ENCODE measurements around the gene FLNC.

The FLNC gene

DNA sequence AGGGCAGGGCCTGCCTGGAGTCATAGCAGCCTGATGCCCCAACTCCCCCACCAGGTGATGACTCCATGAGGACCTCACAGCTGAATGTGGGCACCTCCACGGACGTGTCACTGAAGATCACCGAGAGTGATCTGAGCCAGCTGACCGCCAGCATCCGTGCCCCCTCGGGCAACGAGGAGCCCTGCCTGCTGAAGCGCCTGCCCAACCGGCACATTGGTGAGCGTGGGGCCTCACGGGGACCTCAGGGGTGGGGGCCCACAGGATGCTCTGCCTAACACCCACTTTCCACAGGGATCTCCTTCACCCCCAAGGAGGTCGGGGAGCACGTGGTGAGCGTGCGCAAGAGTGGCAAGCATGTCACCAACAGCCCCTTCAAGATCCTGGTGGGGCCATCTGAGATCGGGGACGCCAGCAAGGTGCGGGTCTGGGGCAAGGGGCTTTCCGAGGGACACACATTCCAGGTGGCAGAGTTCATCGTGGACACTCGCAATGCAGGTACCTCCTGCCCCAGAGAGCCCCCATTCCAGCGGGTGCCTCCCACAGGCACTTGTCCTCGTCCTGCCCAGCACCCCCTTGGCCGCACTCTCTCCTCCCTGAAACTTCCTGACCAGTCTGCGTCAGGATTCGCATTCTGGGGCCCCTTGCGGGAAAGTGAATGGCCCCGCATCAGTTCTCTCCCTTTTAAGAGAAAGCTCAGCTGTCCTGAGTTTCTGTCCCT lies 22.5 kb downstream of the FLNC start:
- no peak for DNase-seq
- TF ChIP-seq GATA1 (IDR thresholded peaks at IDR 0.05; ENCODE audit: low read depth, low read length) (no peak), POLR2A (IDR thresholded peaks at IDR 0.05; ENCODE audit: low read length) (no peak)

DNA sequence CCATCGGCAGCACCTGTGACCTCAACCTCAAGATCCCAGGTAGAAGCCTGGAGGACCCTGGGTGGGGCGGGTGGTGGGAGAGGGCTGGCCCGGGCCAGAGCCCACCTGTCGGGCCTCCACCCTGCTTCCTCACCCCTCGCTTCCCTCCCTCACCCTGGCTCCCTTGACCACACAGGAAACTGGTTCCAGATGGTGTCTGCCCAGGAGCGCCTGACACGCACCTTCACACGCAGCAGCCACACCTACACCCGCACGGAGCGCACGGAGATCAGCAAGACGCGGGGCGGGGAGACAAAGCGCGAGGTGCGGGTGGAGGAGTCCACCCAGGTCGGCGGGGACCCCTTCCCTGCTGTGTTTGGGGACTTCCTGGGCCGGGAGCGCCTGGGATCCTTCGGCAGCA lies 23.6 kb downstream of the FLNC start:
- no peak for DNase-seq
- no peak for TF ChIP-seq GATA1 (IDR thresholded peaks at IDR 0.05; ENCODE audit: low read depth, low read length)
- no peak for TF ChIP-seq POLR2A (IDR thresholded peaks at IDR 0.05; ENCODE audit: low read length)

DNA sequence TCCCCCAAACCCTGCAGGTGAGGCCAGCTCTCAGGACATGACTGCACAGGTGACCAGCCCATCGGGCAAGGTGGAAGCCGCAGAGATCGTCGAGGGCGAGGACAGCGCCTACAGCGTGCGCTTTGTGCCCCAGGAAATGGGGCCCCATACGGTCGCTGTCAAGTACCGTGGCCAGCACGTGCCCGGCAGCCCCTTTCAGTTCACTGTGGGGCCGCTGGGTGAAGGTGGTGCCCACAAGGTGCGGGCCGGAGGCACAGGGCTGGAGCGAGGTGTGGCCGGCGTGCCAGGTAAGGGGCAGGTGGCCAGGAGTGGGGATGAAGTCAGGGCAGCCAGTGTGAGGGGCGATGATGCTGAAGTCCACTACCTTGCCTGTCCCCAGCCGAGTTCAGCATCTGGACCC lies 24.2 kb downstream of the FLNC start:
- no peak for DNase-seq
- TF ChIP-seq POLR2A (IDR thresholded peaks at IDR 0.05; ENCODE audit: low read length) (no peak), GATA1 (IDR thresholded peaks at IDR 0.05; ENCODE audit: low read depth, low read length) (no peak)

DNA sequence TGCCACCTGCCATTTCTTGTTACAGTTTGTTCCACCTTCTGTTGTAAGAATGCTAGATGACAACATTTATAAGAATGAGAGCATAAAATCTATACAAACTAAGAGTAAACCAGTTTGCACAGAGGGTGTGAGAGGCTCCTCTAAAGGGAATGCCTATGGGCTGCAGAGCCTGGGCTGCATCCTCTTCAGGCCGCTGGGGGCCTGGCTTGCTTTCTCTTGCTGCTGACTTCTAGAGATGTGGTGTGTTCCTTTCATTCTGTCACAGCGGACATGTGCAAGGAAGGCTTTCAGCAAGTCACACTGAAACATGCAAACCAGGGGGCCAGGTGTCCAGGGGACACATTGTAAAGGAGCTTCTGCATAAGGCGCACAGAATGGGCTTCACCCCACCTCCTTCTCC lies 25.4 kb downstream of the FLNC start:
- TF ChIP-seq POLR2A (IDR thresholded peaks at IDR 0.05; ENCODE audit: low read length), result no peak
- no peak for TF ChIP-seq GATA1 (IDR thresholded peaks at IDR 0.05; ENCODE audit: low read depth, low read length)
- no peak for DNase-seq

DNA sequence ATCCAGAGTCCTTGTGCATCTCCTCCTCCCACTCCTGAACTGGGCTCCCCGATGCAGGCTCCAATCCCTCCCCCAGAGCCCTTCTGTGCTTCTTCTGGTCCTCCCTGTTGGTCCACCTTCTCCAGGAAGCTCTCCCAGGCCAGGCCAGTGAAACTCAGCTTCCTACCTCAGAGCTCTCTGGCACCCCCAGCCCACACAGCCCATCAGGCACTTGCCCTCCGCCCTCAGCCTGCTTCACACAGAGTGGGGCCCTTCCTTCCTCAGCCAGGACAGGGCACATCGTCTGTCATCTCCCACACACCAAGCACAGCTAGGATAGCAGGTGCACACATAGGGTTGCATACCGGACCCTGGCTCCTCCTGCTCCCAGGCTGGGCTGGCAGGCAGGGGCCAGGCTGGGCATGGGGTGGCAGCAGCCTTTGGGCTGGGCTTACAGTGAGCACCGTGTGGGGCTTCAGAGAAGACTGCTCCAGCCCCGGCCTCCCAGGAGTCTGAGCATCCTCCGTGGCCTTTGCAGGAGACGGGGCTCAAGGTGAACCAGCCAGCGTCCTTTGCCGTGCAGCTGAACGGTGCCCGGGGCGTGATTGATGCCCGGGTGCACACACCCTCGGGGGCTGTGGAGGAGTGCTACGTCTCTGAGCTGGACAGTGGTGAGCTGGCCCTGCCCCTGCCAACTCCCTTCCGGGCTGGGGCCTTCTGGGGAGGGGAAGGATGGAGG lies 26.0 kb downstream of the FLNC start:
- no peak for TF ChIP-seq POLR2A (IDR thresholded peaks at IDR 0.05; ENCODE audit: low read length)
- TF ChIP-seq GATA1 (IDR thresholded peaks at IDR 0.05; ENCODE audit: low read depth, low read length), result no peak
- no peak for DNase-seq

DNA sequence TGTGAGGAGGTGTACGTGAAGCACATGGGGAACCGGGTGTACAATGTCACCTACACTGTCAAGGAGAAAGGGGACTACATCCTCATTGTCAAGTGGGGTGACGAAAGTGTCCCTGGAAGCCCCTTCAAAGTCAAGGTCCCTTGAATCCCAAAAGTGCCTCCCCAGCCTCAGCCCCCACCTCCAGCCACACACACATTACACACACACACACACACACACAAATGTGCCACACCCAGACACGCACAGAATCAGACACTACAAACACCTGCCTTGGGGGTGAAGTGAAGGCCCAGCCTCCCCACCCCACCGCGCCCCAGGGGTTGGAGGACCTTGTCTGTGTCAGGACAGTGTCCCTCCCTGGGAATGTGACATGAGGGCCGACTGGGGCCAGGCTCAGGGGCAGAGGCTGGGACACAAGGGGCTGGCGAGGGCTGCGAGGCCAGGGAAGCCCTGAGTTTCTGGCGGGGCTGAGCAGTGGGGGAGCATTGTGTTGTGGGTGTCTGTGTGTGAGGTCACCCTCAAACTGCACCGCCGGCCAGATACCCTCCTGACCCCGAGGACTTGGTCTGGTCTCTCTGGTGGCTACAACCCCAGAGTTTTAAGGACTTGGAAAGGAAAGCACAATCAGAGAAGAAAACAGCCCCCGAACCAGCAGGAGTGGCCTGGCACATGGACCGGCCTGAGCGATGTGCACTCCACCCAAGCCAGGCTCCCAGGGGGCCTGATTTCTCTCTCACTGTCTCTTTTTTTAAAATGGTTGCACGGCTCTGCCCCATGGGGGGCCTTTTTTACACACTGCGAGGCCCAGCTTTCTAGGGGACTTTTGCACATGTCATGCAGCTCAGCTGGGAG lies 28.4 kb downstream of the FLNC start:
- DNase-seq, result no peak
- TF ChIP-seq GATA1 (IDR thresholded peaks at IDR 0.05; ENCODE audit: low read depth, low read length) (no peak), POLR2A (IDR thresholded peaks at IDR 0.05; ENCODE audit: low read length) (no peak)

DNA sequence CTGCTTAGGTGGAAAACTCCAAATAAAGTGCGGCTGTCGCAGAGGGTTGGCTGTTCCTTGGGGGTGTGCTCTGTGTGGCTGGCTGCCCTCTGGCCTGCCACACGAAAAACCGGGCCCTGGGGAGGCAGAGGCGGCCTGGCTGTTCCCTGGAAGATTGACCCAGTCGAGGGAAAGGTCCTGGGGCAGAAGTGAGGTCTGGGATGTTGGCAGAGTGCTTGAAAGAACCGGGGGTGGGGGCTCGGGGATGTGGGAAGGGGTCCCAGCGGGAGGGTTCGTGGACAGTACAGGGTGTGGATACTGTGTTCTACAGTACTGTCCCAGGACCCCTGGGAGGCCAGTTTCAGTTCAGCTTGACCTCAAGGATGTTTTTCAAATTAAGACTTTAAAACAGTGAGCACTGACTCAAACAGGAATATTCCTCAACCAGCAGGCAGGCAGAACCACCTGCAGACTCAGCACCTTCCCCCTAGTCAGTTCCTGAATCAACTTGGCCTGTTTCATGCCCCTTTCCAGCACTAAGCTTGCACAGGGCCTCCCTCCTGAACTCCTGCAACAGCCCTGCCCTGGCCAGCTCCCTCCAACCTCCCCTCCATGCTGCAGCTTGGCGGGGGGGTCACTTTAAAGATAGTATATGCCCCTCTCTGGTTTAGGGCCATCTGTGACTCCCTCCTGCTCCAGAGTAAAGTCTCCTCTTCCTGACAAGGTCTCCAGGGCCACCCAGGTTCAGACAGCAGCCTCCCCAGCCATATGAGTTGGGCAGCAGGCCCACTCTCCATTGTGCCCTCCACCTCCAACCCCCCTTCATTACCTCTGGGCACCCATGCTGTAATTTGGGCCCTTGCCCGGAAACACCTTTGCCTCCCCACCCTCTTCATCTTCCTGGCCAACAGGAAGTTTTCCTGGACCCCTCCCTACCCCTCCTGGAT lies 29.3 kb downstream of the FLNC start:
- no peak for TF ChIP-seq GATA1 (IDR thresholded peaks at IDR 0.05; ENCODE audit: low read depth, low read length)
- TF ChIP-seq POLR2A (IDR thresholded peaks at IDR 0.05; ENCODE audit: low read length), result no peak
- peak in 1 of 2 experiments; percentile 9 for DNase-seq

DNA sequence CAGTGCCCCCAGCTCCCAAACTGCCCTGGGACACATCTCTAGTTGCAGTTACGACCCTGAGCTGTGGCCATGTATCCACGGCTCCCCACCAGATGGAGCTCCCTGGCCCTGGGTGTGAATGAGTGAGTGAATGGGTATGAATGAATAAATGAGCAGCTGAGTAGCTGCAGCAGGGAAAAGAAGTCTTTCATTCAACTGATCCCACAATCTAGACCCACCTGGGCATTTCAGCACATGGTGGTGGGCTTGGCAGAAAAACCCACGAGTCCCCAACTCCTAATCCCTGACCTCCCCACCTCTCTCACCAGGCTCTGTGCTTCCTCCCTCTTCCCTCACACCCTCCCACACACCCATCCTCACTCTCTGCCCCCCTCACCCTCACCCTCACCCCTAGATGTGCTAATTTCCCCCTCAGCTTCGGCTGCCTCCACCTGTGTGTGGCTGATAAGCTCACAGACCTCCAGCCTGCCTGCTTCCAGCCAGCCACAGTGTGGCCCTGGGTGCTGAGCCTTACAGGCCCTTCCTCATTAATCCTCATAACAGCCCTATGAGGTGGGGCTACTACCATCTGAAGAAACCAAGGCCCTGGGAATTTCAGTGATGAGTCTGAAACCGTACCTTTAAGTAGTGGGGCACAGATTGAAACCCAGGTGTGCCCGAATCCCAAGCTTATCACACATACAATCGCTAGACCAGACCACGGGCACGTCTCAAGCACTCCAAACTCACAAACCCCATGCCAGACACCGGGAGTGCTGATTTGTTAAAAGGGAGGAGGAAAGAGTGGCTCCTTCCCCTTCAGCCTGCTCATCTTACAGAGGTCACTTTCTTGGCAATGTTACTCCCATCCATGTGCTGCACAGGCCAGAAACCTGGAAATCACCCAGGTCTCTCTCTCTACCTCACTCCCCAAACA lies 30.2 kb downstream of the FLNC start:
- TF ChIP-seq POLR2A (IDR thresholded peaks at IDR 0.05; ENCODE audit: low read length) (no peak), GATA1 (IDR thresholded peaks at IDR 0.05; ENCODE audit: low read depth, low read length) (no peak)
- peak; percentile 57 to 80 for DNase-seq

DNA sequence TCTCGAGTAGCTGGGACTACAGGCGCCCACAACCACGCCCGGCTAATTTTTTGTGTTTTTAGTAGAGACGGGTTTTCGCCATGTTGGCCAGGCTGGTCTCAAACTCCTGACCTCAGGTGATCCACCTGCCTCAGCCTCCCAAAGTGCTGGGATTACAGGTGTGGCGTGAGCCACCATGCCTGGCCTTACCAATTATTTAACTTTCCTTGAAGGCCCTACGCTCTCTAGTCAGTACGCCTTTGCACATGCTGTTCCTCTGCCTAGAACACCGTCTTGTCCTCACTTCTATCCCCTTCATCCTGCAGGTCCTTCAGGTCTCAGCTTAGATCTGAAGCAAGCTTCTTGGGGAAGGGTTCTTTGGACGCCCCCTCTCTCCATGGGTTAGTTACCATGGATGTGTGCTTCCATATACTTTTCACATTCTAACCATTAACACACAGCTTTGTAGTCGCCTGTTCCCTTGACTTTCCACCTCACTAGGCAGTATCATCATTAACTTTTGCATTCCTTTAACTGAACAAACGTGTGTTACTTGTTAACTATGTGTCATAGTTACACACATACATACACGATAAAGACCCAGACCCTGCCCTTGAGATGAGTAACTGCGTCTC lies 31.9 kb downstream of the FLNC start:
- TF ChIP-seq POLR2A (IDR thresholded peaks at IDR 0.05; ENCODE audit: low read length) (no peak), GATA1 (IDR thresholded peaks at IDR 0.05; ENCODE audit: low read depth, low read length) (no peak)
- DNase-seq, result no peak

DNA sequence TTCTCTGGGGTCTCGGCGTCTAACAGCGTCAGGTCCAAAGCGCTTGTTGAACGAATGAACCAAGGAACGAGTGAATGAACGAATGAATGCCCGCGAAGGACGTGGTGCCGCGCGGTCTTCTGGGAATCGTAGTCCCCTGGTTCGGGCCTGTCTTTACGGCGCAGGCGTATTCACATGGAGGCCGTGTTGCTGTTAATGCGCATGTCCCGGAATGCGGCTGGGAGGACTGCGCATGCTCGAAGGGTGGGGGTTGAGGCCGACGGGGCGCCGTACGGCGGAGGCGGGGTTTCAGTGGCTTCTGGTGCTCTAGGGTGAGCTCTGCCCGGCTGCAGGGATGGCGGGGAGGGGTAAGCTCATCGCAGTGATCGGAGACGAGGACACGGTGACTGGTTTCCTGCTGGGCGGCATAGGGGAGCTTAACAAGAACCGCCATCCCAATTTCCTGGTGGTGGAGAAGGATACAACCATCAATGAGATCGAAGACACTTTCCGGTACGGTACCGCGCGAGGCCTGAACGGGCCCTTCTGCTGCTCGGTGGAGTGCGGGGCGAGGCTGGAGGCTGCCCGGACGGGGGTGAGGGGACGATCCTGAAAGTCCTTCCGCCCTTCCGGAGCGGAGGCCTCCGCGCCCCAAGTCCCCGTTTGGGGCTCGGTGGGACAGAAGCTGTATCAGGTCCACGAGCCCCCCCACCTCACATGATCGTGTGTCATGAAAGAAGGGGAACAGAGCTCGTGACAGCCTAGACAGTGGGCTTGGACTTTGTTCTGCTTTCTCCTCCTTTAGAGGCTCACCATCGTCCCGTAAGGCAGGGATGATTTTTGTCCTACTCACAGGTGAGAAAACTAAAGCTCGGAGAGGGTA lies 32.6 kb downstream of the FLNC start, which contains the start of gene ATP6V1F:
Gene ATP6V1F, plus strand, starts transcription at position 286 of the 862 bp plus-strand sequence. Its CDS starts 49 bp downstream, at position 335.
- TF ChIP-seq GATA1 (IDR thresholded peaks at IDR 0.05; ENCODE audit: low read depth, low read length), result no peak
- peak; percentile 81 for TF ChIP-seq POLR2A (IDR thresholded peaks at IDR 0.05; ENCODE audit: low read length)
- DNase-seq, result peak; percentile 98 to 99

DNA sequence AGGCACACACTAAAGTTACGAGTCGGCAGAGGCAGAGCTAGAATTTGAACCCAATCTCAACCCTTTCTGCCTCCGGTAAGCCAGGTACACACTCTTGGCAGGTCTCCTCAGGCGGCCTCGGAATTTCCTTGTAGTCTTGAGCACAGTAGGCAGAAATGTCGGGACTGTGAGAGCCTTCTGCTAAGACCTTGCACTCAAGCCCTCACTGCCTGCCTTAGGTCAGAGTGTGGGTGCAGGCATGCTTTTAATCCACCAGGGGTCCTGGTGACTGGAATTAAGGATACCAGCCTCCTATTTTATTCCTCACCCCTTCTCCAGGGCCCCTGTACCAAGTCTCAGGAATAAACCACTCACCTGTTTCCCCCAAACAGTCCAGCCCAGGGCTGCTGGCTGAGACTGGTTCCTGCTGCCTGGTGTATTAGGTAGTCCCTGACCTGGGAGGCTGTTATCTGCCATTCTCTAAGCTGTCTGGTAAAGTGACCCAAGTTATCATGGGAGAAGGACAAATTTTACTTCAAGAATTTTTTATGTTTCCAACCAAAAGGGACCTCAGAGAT lies 33.3 kb downstream of the FLNC start:
- TF ChIP-seq POLR2A (IDR thresholded peaks at IDR 0.05; ENCODE audit: low read length), result no peak
- no peak for TF ChIP-seq GATA1 (IDR thresholded peaks at IDR 0.05; ENCODE audit: low read depth, low read length)
- DNase-seq, result peak; percentile 76 to 77

Data from erythroblast (primary cell).